ENCODE results near the gene CD101. TPM values are rescaled to one million over a fixed set of nuclear protein-coding genes. Genes with fewer than 3 reads are reported as not detected.

The CD101 gene
- polyA plus RNA-seq, 1 experiment: 0.02 TPM

- TF ChIP-seq, protein P1, sequence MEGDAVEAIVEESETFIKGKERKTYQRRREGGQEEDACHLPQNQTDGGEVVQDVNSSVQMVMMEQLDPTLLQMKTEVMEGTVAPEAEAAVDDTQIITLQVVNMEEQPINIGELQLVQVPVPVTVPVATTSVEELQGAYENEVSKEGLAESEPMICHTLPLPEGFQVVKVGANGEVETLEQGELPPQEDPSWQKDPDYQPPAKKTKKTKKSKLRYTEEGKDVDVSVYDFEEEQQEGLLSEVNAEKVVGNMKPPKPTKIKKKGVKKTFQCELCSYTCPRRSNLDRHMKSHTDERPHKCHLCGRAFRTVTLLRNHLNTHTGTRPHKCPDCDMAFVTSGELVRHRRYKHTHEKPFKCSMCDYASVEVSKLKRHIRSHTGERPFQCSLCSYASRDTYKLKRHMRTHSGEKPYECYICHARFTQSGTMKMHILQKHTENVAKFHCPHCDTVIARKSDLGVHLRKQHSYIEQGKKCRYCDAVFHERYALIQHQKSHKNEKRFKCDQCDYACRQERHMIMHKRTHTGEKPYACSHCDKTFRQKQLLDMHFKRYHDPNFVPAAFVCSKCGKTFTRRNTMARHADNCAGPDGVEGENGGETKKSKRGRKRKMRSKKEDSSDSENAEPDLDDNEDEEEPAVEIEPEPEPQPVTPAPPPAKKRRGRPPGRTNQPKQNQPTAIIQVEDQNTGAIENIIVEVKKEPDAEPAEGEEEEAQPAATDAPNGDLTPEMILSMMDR (IDR thresholded peaks at IDR 0.05; ENCODE audit: low read depth, low read length): no peak
- POLR2A ChIA-PET: no interaction called here
- CTCF ChIA-PET: no interaction called here
- Histone ChIP-seq H3K27me3 (ENCODE audit: control insufficient read depth, insufficient read depth, low read length) (no peaks in the 10 kb centered on the region), H3K9me3 (ENCODE audit: control insufficient read depth, insufficient read depth, low read length) (no peaks in the 10 kb centered on the region), H3K4me3 (ENCODE audit: low read depth, low read length) (no peak overlapping the region), H3K27ac (ENCODE audit: low read depth, low read length) (no peak overlapping the region)
- DNase-seq (ENCODE audit: low read depth, low spot score): no peak
These were observed 10.9 kb upstream of the CD101 start for GRCh38 chr1:116990612-116991151.

DNA sequence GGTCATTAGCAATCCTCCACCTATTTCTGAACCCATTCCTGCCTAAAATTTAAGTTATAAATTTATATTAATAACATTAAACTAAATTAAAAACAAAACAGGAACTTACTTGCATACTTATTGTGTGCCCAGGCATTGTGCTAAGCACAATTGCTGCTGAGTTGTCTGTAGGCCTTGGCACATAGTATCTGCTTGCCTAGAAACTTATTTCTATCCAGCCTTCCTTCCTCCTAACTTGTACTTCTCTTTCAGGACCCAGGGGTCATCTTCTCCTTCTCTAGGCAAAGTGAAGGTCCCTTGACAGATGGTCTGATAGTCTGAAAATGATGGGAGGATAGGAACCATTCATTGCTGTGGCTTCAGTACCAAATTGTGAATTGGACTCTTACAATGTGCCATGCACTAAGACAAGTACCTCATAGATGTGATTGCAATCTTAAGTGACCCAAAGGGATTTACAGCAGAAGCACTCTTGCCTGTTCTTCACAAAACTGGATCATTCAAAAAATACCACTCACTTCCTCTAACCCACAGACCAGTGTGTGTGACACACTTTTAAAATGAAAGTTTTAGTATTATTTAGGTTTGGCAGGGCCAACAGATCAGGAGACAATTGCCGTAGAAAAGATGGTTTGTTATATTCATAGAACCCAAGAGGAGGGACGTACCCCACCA is 10.3 kb upstream of the CD101 start:
- TF ChIP-seq, protein P1 (IDR thresholded peaks at IDR 0.05; ENCODE audit: low read depth, low read length): no peak
- no peak overlapping the region for H3K27ac ChIP-seq (ENCODE audit: low read depth, low read length)
- no peaks in the 10 kb centered on the region for H3K27me3 ChIP-seq (ENCODE audit: control insufficient read depth, insufficient read depth, low read length)
- DNase-seq (ENCODE audit: low read depth, low spot score): no peak
- POLR2A ChIA-PET: no interaction called here
- H3K4me3 ChIP-seq (ENCODE audit: low read depth, low read length): no peak overlapping the region
- no peaks in the 10 kb centered on the region for H3K9me3 ChIP-seq (ENCODE audit: control insufficient read depth, insufficient read depth, low read length)
- CTCF ChIA-PET: no interaction called here

DNA sequence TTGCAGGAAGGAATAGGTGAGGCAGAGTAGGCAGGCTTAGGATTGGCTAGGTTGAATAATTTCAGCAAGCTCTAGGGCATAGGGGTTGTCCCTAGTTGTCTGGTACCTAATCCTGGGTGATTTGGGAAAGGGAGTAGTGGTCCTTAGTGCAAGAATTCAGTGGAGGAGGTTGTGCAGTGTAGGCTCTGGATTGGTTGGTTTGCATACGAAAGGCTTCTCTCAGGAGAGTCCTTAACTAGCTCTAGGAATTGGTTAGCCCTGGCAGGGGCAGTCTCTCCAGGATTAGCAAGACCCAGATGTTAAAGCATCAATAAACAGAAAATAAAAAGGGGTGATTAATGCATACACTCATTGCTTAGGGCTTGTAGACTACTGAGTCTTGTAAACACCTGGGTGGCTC is 9.6 kb upstream of the CD101 start:
- Histone ChIP-seq H3K27ac (ENCODE audit: low read depth, low read length) (no peak overlapping the region), H3K4me3 (ENCODE audit: low read depth, low read length) (no peak overlapping the region), H3K27me3 (ENCODE audit: control insufficient read depth, insufficient read depth, low read length) (no peaks in the 10 kb centered on the region), H3K9me3 (ENCODE audit: control insufficient read depth, insufficient read depth, low read length) (no peaks in the 10 kb centered on the region)
- POLR2A ChIA-PET: no interaction called here
- TF ChIP-seq, protein P1 (IDR thresholded peaks at IDR 0.05; ENCODE audit: low read depth, low read length): no peak
- CTCF ChIA-PET: no interaction called here
- DNase-seq (ENCODE audit: low read depth, low spot score): no peak

DNA sequence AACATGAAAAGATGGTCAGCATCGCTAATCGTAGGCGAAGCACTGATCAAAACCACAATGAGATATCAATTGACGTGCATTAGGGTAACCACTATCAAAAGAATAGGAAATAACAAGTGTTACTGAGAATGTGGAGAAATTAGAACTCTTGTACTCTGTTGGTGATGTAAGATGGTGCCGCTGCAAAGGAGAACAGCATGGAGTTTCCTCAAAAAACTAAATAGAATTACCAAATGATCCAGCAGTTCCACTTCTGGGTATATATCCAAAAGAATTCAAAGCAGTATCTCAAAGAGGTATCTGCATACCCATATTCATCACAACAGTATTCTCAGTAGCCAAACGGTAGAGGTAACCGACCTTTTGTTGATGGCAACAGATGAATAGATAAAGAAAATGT is 8.3 kb upstream of the CD101 start:
- no peak for DNase-seq (ENCODE audit: low read depth, low spot score)
- Histone ChIP-seq H3K9me3 (ENCODE audit: control insufficient read depth, insufficient read depth, low read length) (no peaks in the 10 kb centered on the region), H3K27ac (ENCODE audit: low read depth, low read length) (no peak overlapping the region), H3K27me3 (ENCODE audit: control insufficient read depth, insufficient read depth, low read length) (no peaks in the 10 kb centered on the region), H3K4me3 (ENCODE audit: low read depth, low read length) (no peak overlapping the region)
- ChIA-PET CTCF (no interaction called here), POLR2A (no interaction called here)
- TF ChIP-seq, protein P1 (IDR thresholded peaks at IDR 0.05; ENCODE audit: low read depth, low read length): no peak

DNA sequence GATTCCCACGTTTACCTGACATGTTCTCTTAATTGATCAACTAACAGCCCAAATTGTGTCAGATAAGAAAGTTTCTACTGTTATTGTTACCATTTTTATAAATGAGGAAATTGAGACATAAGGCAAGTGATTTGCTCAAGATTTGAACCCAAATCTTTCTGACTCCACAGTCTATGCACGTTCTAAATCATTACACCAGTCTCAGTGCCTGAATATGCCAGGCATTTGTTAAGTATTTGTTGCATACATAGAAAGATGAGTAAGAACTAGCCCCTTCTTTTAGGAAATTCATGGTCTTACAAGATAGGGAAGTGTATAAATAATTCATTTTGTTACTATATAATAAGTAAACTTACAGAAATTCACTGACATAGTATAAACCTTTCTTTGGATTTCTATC is 7.1 kb upstream of the CD101 start:
- CTCF ChIA-PET: no interaction called here
- TF ChIP-seq, protein P1 (IDR thresholded peaks at IDR 0.05; ENCODE audit: low read depth, low read length): no peak
- POLR2A ChIA-PET: no interaction called here
- DNase-seq (ENCODE audit: low read depth, low spot score): no peak
- Histone ChIP-seq H3K27me3 (ENCODE audit: control insufficient read depth, insufficient read depth, low read length) (no peaks in the 10 kb centered on the region), H3K27ac (ENCODE audit: low read depth, low read length) (no peak overlapping the region), H3K9me3 (ENCODE audit: control insufficient read depth, insufficient read depth, low read length) (no peaks in the 10 kb centered on the region), H3K4me3 (ENCODE audit: low read depth, low read length) (no peak overlapping the region)
